GM12875 (cell line): Measurements from ENCODE around the gene MUL1.

ENCODE experiments used
- H3K4me3 ChIP-seq: one replicate; pipeline ENCODE4 v1.5.1; 2011; ENCODE audit warnings: low read depth, low read length, control low read depth
- TF ChIP-seq, protein P1 (sequence below): IDR thresholded peaks from 2 replicates; pipeline ENCODE4 v1.5.1; 2011; ENCODE audit warnings: low read depth, mild to moderate bottlenecking, control low read depth, inconsistent platforms, low read length, moderate library complexity, borderline replicate concordance; ENCODE audit not compliant: insufficient read depth

The MUL1 gene

GRCh38 chr1:20496241-20496661, 11.7 kb downstream of the MUL1 start:
- TF ChIP-seq, protein P1, sequence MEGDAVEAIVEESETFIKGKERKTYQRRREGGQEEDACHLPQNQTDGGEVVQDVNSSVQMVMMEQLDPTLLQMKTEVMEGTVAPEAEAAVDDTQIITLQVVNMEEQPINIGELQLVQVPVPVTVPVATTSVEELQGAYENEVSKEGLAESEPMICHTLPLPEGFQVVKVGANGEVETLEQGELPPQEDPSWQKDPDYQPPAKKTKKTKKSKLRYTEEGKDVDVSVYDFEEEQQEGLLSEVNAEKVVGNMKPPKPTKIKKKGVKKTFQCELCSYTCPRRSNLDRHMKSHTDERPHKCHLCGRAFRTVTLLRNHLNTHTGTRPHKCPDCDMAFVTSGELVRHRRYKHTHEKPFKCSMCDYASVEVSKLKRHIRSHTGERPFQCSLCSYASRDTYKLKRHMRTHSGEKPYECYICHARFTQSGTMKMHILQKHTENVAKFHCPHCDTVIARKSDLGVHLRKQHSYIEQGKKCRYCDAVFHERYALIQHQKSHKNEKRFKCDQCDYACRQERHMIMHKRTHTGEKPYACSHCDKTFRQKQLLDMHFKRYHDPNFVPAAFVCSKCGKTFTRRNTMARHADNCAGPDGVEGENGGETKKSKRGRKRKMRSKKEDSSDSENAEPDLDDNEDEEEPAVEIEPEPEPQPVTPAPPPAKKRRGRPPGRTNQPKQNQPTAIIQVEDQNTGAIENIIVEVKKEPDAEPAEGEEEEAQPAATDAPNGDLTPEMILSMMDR = no peak
- no peak overlapping the region for H3K4me3 ChIP-seq

DNA sequence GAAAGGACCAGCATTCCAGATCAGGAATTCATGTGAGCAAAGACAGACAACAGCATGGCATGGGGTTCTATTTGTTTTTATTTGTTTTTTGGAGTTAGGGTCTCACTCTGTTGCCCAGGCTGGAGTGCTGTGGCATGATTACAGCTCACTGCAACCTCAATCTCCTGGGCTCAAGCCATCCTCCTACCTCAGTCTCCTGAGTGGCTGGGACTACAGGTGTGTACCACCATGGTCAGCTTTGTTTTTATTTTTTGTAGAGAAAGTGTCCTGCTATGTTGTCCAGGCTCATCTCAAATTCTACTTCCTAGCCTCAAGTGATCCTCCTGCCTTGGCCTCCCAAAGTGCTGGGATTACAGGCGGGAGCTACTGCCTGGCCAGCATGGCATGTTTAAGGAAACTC, 12.3 kb downstream of the MUL1 start:
- TF ChIP-seq, protein P1 = no peak
- no peak overlapping the region for H3K4me3 ChIP-seq

GRCh38 chr1:20494609-20495311, 13.2 kb downstream of the MUL1 start:
- TF ChIP-seq, protein P1 = no peak
- H3K4me3 ChIP-seq = no peak overlapping the region

DNA sequence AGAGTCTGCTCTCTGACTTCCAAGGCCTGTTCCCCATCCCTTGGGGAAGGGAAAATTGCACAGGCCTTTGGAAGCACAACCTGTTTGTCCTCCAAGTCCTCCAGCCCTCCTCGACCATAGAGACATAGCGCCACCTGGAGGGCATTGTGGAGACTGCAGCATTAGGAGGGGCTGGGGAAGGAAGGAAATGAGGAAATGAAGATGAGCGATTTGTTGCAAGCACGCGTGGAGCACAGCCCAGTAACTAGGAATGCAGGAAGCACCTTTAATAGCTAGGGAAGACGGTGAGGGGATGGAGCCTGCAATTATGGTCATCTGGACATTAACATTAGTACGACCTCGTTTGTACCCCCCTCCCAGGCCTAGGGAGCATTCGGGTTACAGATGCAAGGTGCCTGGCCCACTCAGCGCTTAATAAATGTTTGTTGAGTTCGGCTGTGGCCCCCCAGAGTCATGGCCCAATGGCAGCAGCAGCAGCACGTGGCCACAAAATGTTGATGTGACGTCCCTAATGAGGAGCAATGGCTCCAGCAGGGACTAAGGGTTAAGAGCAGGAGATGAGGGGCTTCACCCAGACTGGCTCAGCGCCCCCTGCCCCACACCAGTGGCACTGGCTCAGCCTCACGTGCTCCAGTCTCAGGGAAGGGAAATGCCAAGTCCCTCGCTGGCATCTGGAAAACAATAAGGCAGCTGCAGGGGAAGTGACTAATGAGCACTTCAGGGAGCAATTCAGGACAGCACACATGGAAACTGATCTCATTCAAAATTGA, 13.9 kb downstream of the MUL1 start:
- H3K4me3 ChIP-seq = no peak overlapping the region
- TF ChIP-seq, protein P1 = peak; percentile 93

GRCh38 chr1:20493309-20493708, 14.6 kb downstream of the MUL1 start:
- H3K4me3 ChIP-seq = no peak overlapping the region
- TF ChIP-seq, protein P1 = no peak

- no peak overlapping the region for H3K4me3 ChIP-seq
- TF ChIP-seq, protein P1 = no peak
These were observed 15.2 kb downstream of the MUL1 start for GRCh38 chr1:20492751-20493150.

DNA sequence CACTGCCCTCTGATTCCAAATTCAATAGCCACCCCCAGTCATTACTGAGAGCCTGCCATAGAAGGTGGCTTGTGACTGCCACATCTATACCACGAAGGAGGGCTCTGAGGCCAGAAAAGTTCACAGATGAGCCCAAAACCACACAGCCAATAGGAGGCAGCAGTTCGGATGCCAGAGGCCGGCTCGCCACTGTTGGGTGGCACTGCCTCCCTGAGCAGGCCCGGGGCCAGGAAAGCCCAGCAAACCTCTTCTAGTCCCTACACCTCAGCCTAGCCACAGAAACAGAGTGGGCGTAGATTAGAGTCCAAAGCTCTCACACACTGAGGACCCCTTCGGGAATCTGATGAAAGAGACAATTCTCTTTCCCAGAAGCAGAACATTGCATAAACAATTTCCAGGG, 16.1 kb downstream of the MUL1 start:
- no peak overlapping the region for H3K4me3 ChIP-seq
- TF ChIP-seq, protein P1 = no peak
